Breast epithelium (tissue), 3 donors: Measurements from ENCODE around the gene CSF3.
A peak's percentile ranks its signal among the peaks of the same experiment; 100 is the strongest.

Experiments used
- POLR2A ChIP-seq: fragments of 450-650 bp; IDR thresholded peaks from one replicate; pipeline ENCODE4 v1.6.1; 2016; ENCODE audit warnings: antibody characterized with exemption, mild to moderate bottlenecking, moderate library complexity
- POLR2AphosphoS5 ChIP-seq, 3 donors: sonication (generic); formaldehyde crosslinking; IDR thresholded peaks; one replicate each; pipeline ENCODE4 v1.6.1; 2017; ENCODE audit warnings: antibody characterized with exemption in 3 of 3
- TF ChIP-seq, protein P1 (sequence below), 3 donors: fragments of 450-650 bp; IDR thresholded peaks; one replicate each; pipeline ENCODE4 v1.5.1; 2016 to 2017; ENCODE audit warnings: antibody characterized with exemption in 3 of 3, mild to moderate bottlenecking in 3 of 3, moderate library complexity in 3 of 3

DNA sequence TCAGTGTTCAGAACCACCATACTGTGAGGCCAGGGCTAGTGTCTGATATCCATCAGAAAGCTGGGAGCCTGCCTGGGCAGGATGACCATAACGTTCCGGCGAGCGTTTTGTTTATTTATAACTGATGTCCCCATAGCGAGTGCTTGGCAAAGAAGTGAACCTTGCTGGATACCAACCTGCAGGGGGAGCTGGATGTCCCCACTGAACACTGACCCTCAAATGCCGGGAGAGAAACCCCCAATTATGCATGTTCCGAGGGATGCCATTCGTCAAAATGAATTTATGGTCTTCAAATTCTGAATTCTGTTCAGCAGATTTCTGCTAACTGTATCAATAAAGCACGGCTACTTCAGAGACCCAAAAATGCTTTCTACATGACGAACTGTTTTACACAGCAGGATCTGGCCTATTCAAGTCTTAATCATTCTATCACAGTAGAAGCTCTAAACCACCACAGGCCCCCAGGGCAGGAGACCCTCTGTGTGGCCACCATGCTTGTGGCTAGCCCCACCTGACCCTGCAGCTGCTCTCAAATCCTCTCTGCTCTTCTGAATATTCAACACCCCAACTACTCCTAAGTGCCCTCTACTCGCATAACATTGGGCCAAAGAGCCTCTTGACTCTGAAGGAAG lies 23.8 kb downstream of the CSF3 start:
- TF ChIP-seq, protein P1, sequence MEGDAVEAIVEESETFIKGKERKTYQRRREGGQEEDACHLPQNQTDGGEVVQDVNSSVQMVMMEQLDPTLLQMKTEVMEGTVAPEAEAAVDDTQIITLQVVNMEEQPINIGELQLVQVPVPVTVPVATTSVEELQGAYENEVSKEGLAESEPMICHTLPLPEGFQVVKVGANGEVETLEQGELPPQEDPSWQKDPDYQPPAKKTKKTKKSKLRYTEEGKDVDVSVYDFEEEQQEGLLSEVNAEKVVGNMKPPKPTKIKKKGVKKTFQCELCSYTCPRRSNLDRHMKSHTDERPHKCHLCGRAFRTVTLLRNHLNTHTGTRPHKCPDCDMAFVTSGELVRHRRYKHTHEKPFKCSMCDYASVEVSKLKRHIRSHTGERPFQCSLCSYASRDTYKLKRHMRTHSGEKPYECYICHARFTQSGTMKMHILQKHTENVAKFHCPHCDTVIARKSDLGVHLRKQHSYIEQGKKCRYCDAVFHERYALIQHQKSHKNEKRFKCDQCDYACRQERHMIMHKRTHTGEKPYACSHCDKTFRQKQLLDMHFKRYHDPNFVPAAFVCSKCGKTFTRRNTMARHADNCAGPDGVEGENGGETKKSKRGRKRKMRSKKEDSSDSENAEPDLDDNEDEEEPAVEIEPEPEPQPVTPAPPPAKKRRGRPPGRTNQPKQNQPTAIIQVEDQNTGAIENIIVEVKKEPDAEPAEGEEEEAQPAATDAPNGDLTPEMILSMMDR (IDR thresholded peaks at IDR 0.05), result peak; percentile 62 to 81 (median 80)
- TF ChIP-seq POLR2AphosphoS5 (IDR thresholded peaks at IDR 0.05), result peak; percentile 54 to 62 (median 57)
- TF ChIP-seq POLR2A, result no peak
